ENCODE data around the gene SIK2.

The SIK2 gene

GRCh38 chr11:111582163-111582562 lies 20.1 kb upstream of the SIK2 start:
- no peak for DNase-seq (ENCODE audit: low read depth, low spot score)

DNA sequence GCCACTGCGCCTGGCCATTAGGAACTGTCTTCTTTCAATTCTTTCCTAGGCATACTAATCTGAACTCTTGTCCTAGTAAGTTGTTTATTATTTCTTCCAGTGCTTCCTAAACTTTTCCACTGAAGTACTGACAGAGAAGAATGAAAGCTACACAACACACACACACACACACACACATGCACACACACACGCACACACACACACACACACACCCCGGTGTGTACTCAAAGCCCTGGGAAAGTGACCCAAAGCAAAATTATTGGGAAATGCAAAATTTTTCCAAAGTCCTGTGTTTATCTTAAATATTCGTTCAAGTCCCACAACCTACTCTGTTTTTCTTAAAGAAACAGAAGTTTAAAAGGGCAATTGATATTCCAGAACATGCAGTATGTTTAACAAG lies 19.4 kb upstream of the SIK2 start:
- no peak for DNase-seq (ENCODE audit: low read depth, low spot score)

DNA sequence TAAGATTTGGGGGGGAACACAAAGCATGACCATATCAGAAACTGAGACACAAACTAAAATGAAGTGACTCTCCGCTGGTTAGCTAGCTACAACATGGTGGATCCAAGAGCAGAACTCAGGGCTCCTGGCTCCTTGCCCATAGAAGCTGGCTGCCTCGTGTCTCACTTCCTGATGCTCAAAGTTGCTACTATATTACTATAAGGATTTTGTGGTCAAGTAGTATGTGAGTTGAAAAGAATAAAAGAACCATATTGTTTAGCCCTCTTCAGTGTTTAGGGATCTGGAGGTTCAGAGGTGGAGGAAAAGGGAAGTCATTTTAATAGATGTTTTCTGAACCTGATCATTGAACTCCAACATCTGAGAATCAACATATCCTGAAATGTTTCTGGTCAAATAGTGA lies 16.9 kb upstream of the SIK2 start:
- peak; percentile 53 for DNase-seq (ENCODE audit: low read depth, low spot score)

DNA sequence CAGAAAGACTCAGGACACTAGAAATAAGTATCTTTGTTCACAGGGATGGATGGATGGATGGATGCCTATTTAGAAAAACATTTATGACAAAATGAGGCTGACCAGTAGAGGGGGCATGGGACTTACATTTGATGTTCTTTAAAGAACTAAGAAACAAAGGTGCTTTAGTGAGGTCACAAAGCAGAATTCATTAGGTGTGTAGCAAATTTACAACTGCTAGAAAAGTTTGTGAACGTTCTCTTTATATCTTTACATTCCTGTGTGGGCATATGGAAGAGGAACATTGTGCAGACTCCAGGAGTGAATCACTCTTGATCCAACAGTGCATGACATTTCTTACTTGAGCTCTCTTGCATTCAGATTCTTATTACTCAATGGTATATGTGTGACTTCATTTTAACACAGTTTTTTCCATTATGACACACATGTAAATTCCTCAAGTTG lies 15.8 kb upstream of the SIK2 start:
- peak; percentile 66 for DNase-seq (ENCODE audit: low read depth, low spot score)

- DNase-seq (ENCODE audit: low read depth, low spot score) = no peak
Observed at GRCh38 chr11:111589114-111589513, 13.1 kb upstream of the SIK2 start.

- DNase-seq (ENCODE audit: low read depth, low spot score) = no peak
Observed at GRCh38 chr11:111589886-111590499, 12.3 kb upstream of the SIK2 start.

- no peak for DNase-seq (ENCODE audit: low read depth, low spot score)
Observed at GRCh38 chr11:111591187-111591960, 10.9 kb upstream of the SIK2 start.

DNA sequence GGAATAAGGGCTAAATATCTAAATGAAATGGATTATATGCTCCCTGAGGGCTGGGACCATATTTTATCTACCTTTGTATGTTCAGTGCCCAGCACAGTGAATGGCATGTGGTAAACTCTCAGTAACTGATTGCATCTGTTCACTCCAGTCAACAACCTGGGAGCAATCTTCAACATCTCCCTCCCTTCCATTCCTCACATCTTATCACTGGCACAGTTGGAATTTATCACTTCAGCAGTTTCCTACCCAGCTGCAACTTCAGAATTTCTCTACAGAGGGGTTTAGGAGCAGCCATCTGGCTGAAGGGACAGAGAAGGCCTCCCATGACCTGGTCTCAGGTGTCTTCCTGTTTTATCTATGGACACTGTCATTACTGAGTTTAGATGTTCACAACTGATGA lies 9.8 kb upstream of the SIK2 start:
- DNase-seq (ENCODE audit: low read depth, low spot score) = no peak

DNA sequence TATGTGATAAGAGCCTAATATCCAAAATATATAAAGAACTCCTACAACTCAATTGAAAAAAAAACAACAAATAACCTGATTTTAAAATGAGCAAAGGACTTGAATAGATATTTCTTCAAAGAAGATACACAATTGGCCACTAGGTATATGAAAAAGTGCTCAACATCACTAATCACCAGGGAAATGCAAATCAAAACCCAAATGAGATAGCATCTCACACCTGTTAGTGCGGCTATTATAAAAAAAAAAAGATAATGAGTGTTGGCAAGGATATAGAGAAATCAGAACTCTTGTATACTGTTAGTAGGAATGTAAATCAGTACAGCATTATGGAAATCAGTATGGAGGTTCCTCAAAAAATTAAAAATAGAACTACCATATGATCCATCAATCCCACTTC lies 5.9 kb upstream of the SIK2 start:
- DNase-seq (ENCODE audit: low read depth, low spot score) = no peak

- DNase-seq (ENCODE audit: low read depth, low spot score) = no peak
Observed at GRCh38 chr11:111598148-111598547, 4.1 kb upstream of the SIK2 start.

- DNase-seq (ENCODE audit: low read depth, low spot score) = no peak
Observed at GRCh38 chr11:111598559-111598958, 3.7 kb upstream of the SIK2 start.

DNA sequence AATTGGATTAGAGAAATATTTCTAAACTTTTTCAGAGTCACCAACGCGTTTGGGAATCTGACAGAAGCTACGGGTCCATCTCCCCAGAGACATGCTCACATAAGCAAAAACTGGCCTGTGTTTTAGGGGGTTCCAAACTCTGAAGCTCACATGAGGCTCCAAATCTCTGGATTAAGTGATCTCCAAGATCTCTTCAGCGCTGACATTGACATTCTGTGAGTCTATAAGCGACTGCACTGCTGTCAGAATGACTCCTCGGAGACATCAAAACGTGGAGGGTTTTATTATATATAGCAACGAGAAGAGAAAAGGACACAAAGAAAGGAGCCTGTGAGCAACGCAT lies 642 bp upstream of the SIK2 start:
- no peak for DNase-seq (ENCODE audit: low read depth, low spot score)

GRCh38 chr11:111602865-111603610 lies 789 bp downstream of the SIK2 start:
- DNase-seq (ENCODE audit: low read depth, low spot score) = peak; percentile 55

DNA sequence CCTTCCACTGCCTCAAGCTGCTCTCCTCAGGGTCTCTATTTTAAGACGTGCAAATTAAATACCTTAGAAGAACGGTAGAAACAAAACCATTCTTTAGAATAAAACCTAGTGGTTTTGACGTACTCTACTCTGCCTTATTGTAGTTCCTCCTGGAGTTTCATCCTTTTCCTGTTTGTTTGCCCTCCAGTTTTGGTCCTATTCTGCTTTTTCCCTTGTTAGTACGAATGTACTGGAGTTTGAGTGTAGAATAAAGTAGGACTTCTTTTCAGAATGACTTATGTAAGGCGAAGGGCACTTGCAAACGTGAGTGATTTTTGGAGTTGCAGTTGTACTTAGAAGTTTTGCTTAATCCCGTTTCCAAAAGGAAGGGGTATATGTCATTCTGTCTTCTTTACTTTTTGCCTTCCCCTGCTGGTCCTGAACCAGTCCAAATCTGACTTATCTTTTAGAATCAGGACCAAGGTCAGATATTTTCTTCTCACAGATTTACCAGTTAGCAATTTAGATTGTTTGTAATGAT lies 1.4 kb downstream of the SIK2 start:
- peak; percentile 22 for DNase-seq (ENCODE audit: low read depth, low spot score)

DNA sequence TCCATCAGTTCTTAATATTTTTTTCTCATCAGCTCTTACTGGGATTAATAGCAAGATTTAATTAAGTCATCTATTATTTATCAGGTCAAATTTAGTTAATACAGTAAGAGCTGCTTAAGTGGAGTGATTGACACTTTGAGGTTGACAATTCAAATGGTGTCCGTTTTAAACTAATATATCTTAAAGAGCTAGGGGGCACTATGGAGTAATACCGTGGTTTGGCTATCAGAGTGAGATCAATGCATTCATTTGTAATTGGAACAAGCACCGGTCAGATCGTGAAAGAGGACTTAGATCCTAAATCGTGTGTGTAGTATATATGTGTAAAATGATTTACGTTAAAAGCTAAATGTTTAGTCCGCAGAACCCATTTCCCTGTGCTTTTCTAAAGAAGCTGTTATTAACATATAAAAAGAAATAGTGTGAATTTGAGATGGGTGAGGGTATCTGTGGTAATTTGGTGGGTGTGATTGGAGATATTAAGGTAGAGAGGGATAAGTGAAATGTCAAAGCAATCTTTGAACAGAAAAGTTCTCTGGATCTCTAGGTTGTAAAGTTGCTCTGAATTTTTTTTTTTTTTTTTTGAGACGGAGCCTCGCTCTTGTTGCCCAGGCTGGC lies 2.3 kb downstream of the SIK2 start:
- peak; percentile 64 for DNase-seq (ENCODE audit: low read depth, low spot score)

GRCh38 chr11:111605681-111606080 lies 3.4 kb downstream of the SIK2 start:
- no peak for DNase-seq (ENCODE audit: low read depth, low spot score)

DNA sequence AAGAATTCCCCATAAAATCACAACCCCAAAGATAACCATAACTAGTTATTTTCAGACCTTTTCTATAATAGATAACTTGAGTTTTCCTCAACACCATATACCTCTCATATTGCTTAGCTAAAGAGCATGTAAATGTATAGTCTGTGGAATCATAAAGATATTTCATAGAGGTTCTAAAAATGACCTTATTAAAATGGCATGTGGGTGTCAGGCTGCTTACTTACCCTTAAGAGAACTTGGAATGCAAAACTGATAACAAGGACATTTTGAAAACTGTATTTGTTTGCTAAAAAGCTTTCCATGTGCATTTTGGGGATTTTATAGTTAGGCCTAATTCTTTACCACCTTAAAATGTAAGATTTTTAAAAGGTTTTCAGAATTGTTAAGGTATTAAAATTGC lies 4.7 kb downstream of the SIK2 start:
- DNase-seq (ENCODE audit: low read depth, low spot score) = no peak

- no peak for DNase-seq (ENCODE audit: low read depth, low spot score)
Observed at GRCh38 chr11:111607751-111608150, 5.5 kb downstream of the SIK2 start.

- DNase-seq (ENCODE audit: low read depth, low spot score) = no peak
Observed at GRCh38 chr11:111612224-111612623, 10.0 kb downstream of the SIK2 start.

GRCh38 chr11:111617286-111617685 lies 15.0 kb downstream of the SIK2 start:
- DNase-seq (ENCODE audit: low read depth, low spot score) = no peak

GRCh38 chr11:111620518-111620917 lies 18.3 kb downstream of the SIK2 start:
- DNase-seq (ENCODE audit: low read depth, low spot score) = no peak

DNA sequence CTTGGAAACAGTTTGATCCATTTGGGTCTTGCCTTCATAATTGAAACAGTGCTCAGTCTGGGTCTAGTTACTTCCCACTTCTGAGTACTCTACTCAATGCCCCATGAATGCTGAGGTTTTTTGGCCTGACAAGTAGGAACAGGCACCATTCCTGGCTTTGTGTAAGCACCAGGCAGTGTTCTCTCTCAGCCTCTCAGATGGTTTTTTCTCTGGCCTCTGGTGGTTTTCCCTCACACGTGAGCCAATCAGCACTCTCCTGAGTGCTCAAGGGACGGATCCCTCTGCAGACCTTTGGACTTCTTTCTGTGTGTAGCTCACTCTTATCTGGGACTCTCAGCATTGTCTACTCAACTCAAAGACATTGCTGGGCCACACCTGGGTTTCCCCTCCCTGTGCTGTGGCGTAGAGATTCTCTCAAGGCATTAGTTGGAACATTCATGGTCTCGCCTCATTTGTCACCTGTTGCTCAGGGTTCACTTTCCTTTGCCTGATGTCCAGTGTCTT lies 21.3 kb downstream of the SIK2 start:
- DNase-seq (ENCODE audit: low read depth, low spot score) = no peak

Data from astrocyte of the hippocampus (primary cell).